Lower leg skin (tissue), 3 donors: Measurements from ENCODE around the gene ISYNA1.

Experiments
- POLR2A ChIP-seq, 2 donors: fragments of 450-650 bp; IDR thresholded peaks; one replicate each; pipeline ENCODE4 v1.6.1; 2016 to 2017; ENCODE audit warnings: antibody characterized with exemption in 2 of 2, mild to moderate bottlenecking in 1 of 2, moderate library complexity in 1 of 2
- TF ChIP-seq, protein P1 (sequence below), 3 donors: fragments of 450-650 bp; IDR thresholded peaks; one replicate each; pipeline ENCODE4 v1.5.1; 2016; ENCODE audit warnings: antibody characterized with exemption in 3 of 3, mild to moderate bottlenecking in 3 of 3, moderate library complexity in 2 of 3

- TF ChIP-seq, protein P1, sequence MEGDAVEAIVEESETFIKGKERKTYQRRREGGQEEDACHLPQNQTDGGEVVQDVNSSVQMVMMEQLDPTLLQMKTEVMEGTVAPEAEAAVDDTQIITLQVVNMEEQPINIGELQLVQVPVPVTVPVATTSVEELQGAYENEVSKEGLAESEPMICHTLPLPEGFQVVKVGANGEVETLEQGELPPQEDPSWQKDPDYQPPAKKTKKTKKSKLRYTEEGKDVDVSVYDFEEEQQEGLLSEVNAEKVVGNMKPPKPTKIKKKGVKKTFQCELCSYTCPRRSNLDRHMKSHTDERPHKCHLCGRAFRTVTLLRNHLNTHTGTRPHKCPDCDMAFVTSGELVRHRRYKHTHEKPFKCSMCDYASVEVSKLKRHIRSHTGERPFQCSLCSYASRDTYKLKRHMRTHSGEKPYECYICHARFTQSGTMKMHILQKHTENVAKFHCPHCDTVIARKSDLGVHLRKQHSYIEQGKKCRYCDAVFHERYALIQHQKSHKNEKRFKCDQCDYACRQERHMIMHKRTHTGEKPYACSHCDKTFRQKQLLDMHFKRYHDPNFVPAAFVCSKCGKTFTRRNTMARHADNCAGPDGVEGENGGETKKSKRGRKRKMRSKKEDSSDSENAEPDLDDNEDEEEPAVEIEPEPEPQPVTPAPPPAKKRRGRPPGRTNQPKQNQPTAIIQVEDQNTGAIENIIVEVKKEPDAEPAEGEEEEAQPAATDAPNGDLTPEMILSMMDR (IDR thresholded peaks at IDR 0.05), result no peak
- no peak for TF ChIP-seq POLR2A (IDR thresholded peaks at IDR 0.05)
These were observed 14.5 kb upstream of the ISYNA1 start for GRCh38 chr19:18452386-18452785.
